Hepatocyte (in vitro differentiated cells): Measurements from ENCODE around the gene GAD1. TPM values are rescaled to one million over a fixed set of nuclear protein-coding genes. Genes with fewer than 3 reads are reported as not detected.
A peak's percentile ranks its signal among the peaks of the same experiment; 100 is the strongest.

Experiments used
- DNase-seq: peaks from one replicate; pipeline ENCODE4 v3.0.0-alpha.2; 2016; ENCODE audit warnings: low spot score
- H2AFZ ChIP-seq: fragments of 200-600 bp; sonication (generic); 2 replicates; pipeline ENCODE4 v1.6.0; 2016; ENCODE audit warnings: antibody characterized with exemption, mild to moderate bottlenecking
- H3K27ac ChIP-seq: fragments of 200-600 bp; sonication (generic); 2 replicates; pipeline ENCODE4 v1.5.1; 2016; ENCODE audit warnings: mild to moderate bottlenecking
- H3K27me3 ChIP-seq: fragments of 200-600 bp; sonication (generic); 2 replicates; pipeline ENCODE4 v1.6.1; 2016
- H3K36me3 ChIP-seq: fragments of 200-600 bp; sonication (generic); replicated peaks from 2 replicates; pipeline ENCODE4 v1.5.1; 2016; ENCODE audit warnings: low read depth; ENCODE audit not compliant: insufficient read depth
- H3K4me1 ChIP-seq: fragments of 200-600 bp; sonication (generic); 2 replicates; pipeline ENCODE4 v1.5.1; 2016; ENCODE audit warnings: mild to moderate bottlenecking, moderate library complexity; ENCODE audit not compliant: insufficient read depth
- H3K4me2 ChIP-seq: fragments of 200-600 bp; sonication (generic); 2 replicates; pipeline ENCODE4 v1.6.0; 2016
- H3K4me3 ChIP-seq: fragments of 200-600 bp; sonication (generic); 2 replicates; pipeline ENCODE4 v1.5.1; 2016; ENCODE audit warnings: mild to moderate bottlenecking
- H3K79me2 ChIP-seq: fragments of 200-600 bp; sonication (generic); 2 replicates; pipeline ENCODE4 v1.6.0; 2017; ENCODE audit warnings: mild to moderate bottlenecking
- H3K9me2 ChIP-seq: fragments of 200-600 bp; sonication (generic); replicated peaks from 2 replicates; pipeline ENCODE4 v1.6.0; 2017; ENCODE audit warnings: mild to moderate bottlenecking; ENCODE audit not compliant: insufficient read depth
- H3K9me3 ChIP-seq: fragments of 200-600 bp; sonication (generic); 2 replicates; pipeline ENCODE4 v1.5.1; 2016; ENCODE audit warnings: low read depth, mild to moderate bottlenecking
- H4K20me1 ChIP-seq: fragments of 200-600 bp; sonication (generic); 2 replicates; pipeline ENCODE4 v1.6.0; 2016; ENCODE audit warnings: mild to moderate bottlenecking; ENCODE audit not compliant: insufficient read depth, poor library complexity, severe bottlenecking
- CTCF ChIP-seq: fragments of 200-600 bp; sonication (generic); IDR thresholded peaks from 2 replicates; pipeline ENCODE4 v1.5.1; 2016; ENCODE audit warnings: antibody characterized with exemption, mild to moderate bottlenecking; ENCODE audit not compliant: poor library complexity
- EZH2 ChIP-seq: fragments of 200-600 bp; sonication (generic); IDR thresholded peaks from 2 replicates; pipeline ENCODE4 v1.6.1; 2016; ENCODE audit warnings: antibody characterized with exemption, mild to moderate bottlenecking, borderline replicate concordance
- EZH2phosphoT487 ChIP-seq: fragments of 200-600 bp; sonication (generic); IDR thresholded peaks from one replicate; pipeline ENCODE4 v1.6.1; 2018; ENCODE audit warnings: antibody characterized with exemption, mild to moderate bottlenecking, low read depth, moderate library complexity; ENCODE audit not compliant: unreplicated experiment, severe bottlenecking
- WGBS: methylation state at CpG from one replicate; pipeline ENCODE4 v1.1.6; 2016; ENCODE audit warnings: low lambda C conversion rate; ENCODE audit errors: missing lambda C conversion rate; 5-methylcytosine and 5-hydroxymethylcytosine counted together
- polyA plus RNA-seq: library from polyadenylated mRNA; unstranded; fragments of >200 nt; fragmentation: Nextera tagmentation; extraction: Ambion mirVana; gene quantifications from 2 replicates; pipeline ENCODE4 v1.2.1, GENCODE V29; 2016
- total RNA-seq: library from RNA; depleted of rRNA; stranded (reverse); fragments of >200 nt; gene quantifications from 2 replicates; pipeline ENCODE4 v1.2.3, GENCODE V29; 2014

GAD1 gene
- total and polyA plus RNA-seq, 2 experiments from 2014 or later = 0.50 to 1.1 TPM

- Histone ChIP-seq H3K9me3 (no peaks in the 10 kb centered on the region), H2AFZ (no peak overlapping the region), H3K9me2 (no peaks in the 10 kb centered on the region), H3K4me1 (no peaks in the 10 kb centered on the region), H3K4me2 (no peak overlapping the region), H3K27me3 (no peaks in the 10 kb centered on the region), H3K4me3 (no peak overlapping the region), H3K27ac (no peak overlapping the region), H3K79me2 (no peaks in the 10 kb centered on the region), H3K36me3 (no peaks in the 10 kb centered on the region), H4K20me1 (no peaks in the 10 kb centered on the region)
- WGBS = 71% methylated on average over 2 of the region's 2 CpGs
- DNase-seq = no peak
- TF ChIP-seq EZH2 (no peak), CTCF (no peak), EZH2phosphoT487 (no peak)
Observed at GRCh38 chr2:170843656-170844055, 27.0 kb downstream of the GAD1 start.

- TF ChIP-seq EZH2phosphoT487 = no peak
- no peak for TF ChIP-seq CTCF
- Histone ChIP-seq H3K27me3 (no peaks in the 10 kb centered on the region), H3K9me2 (no peaks in the 10 kb centered on the region), H3K4me1 (no peaks in the 10 kb centered on the region), H3K27ac (no peak overlapping the region), H3K9me3 (no peaks in the 10 kb centered on the region), H3K4me2 (no peak overlapping the region), H3K4me3 (no peak overlapping the region), H2AFZ (no peak overlapping the region), H4K20me1 (no peaks in the 10 kb centered on the region), H3K36me3 (no peaks in the 10 kb centered on the region), H3K79me2 (no peaks in the 10 kb centered on the region)
- DNase-seq = no peak
- 85% methylated on average over 10 of the region's 10 CpGs for WGBS
Observed at GRCh38 chr2:170845343-170845742, 28.7 kb downstream of the GAD1 start.

GRCh38 chr2:170846314-170846713 lies 29.6 kb downstream of the GAD1 start:
- Histone ChIP-seq H3K4me3 (no peak overlapping the region), H3K27ac (no peak overlapping the region), H3K4me1 (no peaks in the 10 kb centered on the region), H4K20me1 (no peaks in the 10 kb centered on the region), H3K36me3 (no peaks in the 10 kb centered on the region), H2AFZ (no peak overlapping the region), H3K4me2 (no peak overlapping the region), H3K9me3 (no peaks in the 10 kb centered on the region), H3K27me3 (no peaks in the 10 kb centered on the region), H3K79me2 (no peaks in the 10 kb centered on the region), H3K9me2 (no peaks in the 10 kb centered on the region)
- TF ChIP-seq CTCF (no peak), EZH2phosphoT487 (no peak), EZH2 (no peak)
- peak; percentile 22 for DNase-seq

- Histone ChIP-seq H3K36me3 (no peaks in the 10 kb centered on the region), H3K4me1 (no peaks in the 10 kb centered on the region), H3K9me3 (no peaks in the 10 kb centered on the region), H3K27me3 (no peaks in the 10 kb centered on the region), H2AFZ (no peak overlapping the region), H3K4me2 (no peak overlapping the region), H3K79me2 (no peaks in the 10 kb centered on the region), H3K9me2 (no peaks in the 10 kb centered on the region), H3K4me3 (no peak overlapping the region), H4K20me1 (no peaks in the 10 kb centered on the region), H3K27ac (no peak overlapping the region)
- DNase-seq = no peak
- 85% methylated on average over 4 of the region's 4 CpGs for WGBS
- TF ChIP-seq EZH2phosphoT487 (no peak), CTCF (no peak), EZH2 (no peak)
Observed at GRCh38 chr2:170847716-170848115, 31.0 kb downstream of the GAD1 start.
